Measurements from ENCODE around the gene ALK. TPM values are rescaled to one million over a fixed set of nuclear protein-coding genes. Genes with fewer than 3 reads are reported as not detected.

The ALK gene
- total and polyA plus RNA-seq, 2 experiments from 2014 or later, result 0.35 TPM; not detected in 1

DNA sequence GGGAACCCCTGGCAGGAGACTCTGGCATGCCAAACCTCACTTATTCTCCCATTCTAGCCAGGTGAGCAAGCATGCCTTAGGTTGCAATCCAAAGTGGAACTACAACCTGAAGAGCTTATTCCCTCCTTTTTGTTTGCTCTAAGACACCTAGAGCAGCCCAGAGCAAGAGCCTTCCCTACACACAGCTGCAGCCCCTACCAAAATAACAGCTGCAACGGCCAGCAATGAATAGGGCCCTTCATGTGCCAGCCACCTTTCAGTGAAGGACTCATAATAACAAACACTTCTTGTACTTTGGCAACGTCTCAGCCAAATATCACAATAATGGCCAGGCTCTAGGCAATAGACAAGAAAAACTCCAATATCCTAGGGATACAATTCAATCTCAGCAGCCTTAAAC, 178.7 kb downstream of the ALK start:
- Histone ChIP-seq H3F3A (replicated peaks; ENCODE audit: low read depth) (no peaks in the 10 kb centered on the region), H3K4me3 (no peak overlapping the region), H3K27me3 (ENCODE audit: insufficient read depth) (no peaks in the 10 kb centered on the region), H4K20me1 (replicated peaks; ENCODE audit: insufficient read depth) (no peaks in the 10 kb centered on the region), H3K36me3 (ENCODE audit: insufficient read depth) (no peaks in the 10 kb centered on the region), H3K79me2 (replicated peaks; ENCODE audit: insufficient read depth) (no peaks in the 10 kb centered on the region), H3K4me1 (ENCODE audit: insufficient read depth) (no peaks in the 10 kb centered on the region), H3K27ac (ENCODE audit: low read depth) (no peak overlapping the region), H2AFZ (no peak overlapping the region), H3K4me2 (no peak overlapping the region), H3K9me2 (ENCODE audit: insufficient read depth) (peaks cover 2% of the 10 kb centered on the region)
- Mint-ChIP-seq H3K4me3 (no peak overlapping the region), H3K27me3 (ENCODE audit: insufficient read depth, low read depth, poor library complexity) (peaks cover 1% of the 10 kb centered on the region), H3K4me1 (no peaks in the 10 kb centered on the region), H3K27ac (no peak overlapping the region), H3K36me3 (ENCODE audit: low read depth) (no peaks in the 10 kb centered on the region), H3K9me3 (no peaks in the 10 kb centered on the region)
- no peak for TF ChIP-seq CREB1 (CRISPR knock-in tag; IDR thresholded peaks at IDR 0.05; ENCODE audit: low read depth)
- no peak for TF ChIP-seq NANOG (IDR thresholded peaks at IDR 0.05; ENCODE audit: borderline replicate concordance)
- no peak for TF ChIP-seq JUNB (IDR thresholded peaks at IDR 0.05; ENCODE audit: unreplicated experiment)
- TF ChIP-seq EZH2phosphoT487 (IDR thresholded peaks at IDR 0.05; ENCODE audit: unreplicated experiment), result no peak
- TF ChIP-seq, protein P1, sequence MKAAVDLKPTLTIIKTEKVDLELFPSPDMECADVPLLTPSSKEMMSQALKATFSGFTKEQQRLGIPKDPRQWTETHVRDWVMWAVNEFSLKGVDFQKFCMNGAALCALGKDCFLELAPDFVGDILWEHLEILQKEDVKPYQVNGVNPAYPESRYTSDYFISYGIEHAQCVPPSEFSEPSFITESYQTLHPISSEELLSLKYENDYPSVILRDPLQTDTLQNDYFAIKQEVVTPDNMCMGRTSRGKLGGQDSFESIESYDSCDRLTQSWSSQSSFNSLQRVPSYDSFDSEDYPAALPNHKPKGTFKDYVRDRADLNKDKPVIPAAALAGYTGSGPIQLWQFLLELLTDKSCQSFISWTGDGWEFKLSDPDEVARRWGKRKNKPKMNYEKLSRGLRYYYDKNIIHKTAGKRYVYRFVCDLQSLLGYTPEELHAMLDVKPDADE (IDR thresholded peaks at IDR 0.05), result no peak
- TF ChIP-seq STAT1 (IDR thresholded peaks at IDR 0.05; ENCODE audit: unreplicated experiment), result no peak
- TF ChIP-seq, protein P2, sequence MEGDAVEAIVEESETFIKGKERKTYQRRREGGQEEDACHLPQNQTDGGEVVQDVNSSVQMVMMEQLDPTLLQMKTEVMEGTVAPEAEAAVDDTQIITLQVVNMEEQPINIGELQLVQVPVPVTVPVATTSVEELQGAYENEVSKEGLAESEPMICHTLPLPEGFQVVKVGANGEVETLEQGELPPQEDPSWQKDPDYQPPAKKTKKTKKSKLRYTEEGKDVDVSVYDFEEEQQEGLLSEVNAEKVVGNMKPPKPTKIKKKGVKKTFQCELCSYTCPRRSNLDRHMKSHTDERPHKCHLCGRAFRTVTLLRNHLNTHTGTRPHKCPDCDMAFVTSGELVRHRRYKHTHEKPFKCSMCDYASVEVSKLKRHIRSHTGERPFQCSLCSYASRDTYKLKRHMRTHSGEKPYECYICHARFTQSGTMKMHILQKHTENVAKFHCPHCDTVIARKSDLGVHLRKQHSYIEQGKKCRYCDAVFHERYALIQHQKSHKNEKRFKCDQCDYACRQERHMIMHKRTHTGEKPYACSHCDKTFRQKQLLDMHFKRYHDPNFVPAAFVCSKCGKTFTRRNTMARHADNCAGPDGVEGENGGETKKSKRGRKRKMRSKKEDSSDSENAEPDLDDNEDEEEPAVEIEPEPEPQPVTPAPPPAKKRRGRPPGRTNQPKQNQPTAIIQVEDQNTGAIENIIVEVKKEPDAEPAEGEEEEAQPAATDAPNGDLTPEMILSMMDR (conservative IDR thresholded peaks at IDR 0.05; ENCODE audit: low read depth in 2 of 2), result no peak
- no peak for TF ChIP-seq POLR2AphosphoS5 (IDR thresholded peaks at IDR 0.05; ENCODE audit: low read depth)
- TF ChIP-seq ZNF114 (CRISPR knock-in tag; IDR thresholded peaks at IDR 0.05), result no peak
- no peak for TF ChIP-seq ZNF331 (CRISPR knock-in tag; IDR thresholded peaks at IDR 0.05; ENCODE audit: low read depth)
- TF ChIP-seq, protein P3, sequence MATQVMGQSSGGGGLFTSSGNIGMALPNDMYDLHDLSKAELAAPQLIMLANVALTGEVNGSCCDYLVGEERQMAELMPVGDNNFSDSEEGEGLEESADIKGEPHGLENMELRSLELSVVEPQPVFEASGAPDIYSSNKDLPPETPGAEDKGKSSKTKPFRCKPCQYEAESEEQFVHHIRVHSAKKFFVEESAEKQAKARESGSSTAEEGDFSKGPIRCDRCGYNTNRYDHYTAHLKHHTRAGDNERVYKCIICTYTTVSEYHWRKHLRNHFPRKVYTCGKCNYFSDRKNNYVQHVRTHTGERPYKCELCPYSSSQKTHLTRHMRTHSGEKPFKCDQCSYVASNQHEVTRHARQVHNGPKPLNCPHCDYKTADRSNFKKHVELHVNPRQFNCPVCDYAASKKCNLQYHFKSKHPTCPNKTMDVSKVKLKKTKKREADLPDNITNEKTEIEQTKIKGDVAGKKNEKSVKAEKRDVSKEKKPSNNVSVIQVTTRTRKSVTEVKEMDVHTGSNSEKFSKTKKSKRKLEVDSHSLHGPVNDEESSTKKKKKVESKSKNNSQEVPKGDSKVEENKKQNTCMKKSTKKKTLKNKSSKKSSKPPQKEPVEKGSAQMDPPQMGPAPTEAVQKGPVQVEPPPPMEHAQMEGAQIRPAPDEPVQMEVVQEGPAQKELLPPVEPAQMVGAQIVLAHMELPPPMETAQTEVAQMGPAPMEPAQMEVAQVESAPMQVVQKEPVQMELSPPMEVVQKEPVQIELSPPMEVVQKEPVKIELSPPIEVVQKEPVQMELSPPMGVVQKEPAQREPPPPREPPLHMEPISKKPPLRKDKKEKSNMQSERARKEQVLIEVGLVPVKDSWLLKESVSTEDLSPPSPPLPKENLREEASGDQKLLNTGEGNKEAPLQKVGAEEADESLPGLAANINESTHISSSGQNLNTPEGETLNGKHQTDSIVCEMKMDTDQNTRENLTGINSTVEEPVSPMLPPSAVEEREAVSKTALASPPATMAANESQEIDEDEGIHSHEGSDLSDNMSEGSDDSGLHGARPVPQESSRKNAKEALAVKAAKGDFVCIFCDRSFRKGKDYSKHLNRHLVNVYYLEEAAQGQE (IDR thresholded peaks at IDR 0.05; ENCODE audit: unreplicated experiment), result no peak
- TF ChIP-seq, protein P4, sequence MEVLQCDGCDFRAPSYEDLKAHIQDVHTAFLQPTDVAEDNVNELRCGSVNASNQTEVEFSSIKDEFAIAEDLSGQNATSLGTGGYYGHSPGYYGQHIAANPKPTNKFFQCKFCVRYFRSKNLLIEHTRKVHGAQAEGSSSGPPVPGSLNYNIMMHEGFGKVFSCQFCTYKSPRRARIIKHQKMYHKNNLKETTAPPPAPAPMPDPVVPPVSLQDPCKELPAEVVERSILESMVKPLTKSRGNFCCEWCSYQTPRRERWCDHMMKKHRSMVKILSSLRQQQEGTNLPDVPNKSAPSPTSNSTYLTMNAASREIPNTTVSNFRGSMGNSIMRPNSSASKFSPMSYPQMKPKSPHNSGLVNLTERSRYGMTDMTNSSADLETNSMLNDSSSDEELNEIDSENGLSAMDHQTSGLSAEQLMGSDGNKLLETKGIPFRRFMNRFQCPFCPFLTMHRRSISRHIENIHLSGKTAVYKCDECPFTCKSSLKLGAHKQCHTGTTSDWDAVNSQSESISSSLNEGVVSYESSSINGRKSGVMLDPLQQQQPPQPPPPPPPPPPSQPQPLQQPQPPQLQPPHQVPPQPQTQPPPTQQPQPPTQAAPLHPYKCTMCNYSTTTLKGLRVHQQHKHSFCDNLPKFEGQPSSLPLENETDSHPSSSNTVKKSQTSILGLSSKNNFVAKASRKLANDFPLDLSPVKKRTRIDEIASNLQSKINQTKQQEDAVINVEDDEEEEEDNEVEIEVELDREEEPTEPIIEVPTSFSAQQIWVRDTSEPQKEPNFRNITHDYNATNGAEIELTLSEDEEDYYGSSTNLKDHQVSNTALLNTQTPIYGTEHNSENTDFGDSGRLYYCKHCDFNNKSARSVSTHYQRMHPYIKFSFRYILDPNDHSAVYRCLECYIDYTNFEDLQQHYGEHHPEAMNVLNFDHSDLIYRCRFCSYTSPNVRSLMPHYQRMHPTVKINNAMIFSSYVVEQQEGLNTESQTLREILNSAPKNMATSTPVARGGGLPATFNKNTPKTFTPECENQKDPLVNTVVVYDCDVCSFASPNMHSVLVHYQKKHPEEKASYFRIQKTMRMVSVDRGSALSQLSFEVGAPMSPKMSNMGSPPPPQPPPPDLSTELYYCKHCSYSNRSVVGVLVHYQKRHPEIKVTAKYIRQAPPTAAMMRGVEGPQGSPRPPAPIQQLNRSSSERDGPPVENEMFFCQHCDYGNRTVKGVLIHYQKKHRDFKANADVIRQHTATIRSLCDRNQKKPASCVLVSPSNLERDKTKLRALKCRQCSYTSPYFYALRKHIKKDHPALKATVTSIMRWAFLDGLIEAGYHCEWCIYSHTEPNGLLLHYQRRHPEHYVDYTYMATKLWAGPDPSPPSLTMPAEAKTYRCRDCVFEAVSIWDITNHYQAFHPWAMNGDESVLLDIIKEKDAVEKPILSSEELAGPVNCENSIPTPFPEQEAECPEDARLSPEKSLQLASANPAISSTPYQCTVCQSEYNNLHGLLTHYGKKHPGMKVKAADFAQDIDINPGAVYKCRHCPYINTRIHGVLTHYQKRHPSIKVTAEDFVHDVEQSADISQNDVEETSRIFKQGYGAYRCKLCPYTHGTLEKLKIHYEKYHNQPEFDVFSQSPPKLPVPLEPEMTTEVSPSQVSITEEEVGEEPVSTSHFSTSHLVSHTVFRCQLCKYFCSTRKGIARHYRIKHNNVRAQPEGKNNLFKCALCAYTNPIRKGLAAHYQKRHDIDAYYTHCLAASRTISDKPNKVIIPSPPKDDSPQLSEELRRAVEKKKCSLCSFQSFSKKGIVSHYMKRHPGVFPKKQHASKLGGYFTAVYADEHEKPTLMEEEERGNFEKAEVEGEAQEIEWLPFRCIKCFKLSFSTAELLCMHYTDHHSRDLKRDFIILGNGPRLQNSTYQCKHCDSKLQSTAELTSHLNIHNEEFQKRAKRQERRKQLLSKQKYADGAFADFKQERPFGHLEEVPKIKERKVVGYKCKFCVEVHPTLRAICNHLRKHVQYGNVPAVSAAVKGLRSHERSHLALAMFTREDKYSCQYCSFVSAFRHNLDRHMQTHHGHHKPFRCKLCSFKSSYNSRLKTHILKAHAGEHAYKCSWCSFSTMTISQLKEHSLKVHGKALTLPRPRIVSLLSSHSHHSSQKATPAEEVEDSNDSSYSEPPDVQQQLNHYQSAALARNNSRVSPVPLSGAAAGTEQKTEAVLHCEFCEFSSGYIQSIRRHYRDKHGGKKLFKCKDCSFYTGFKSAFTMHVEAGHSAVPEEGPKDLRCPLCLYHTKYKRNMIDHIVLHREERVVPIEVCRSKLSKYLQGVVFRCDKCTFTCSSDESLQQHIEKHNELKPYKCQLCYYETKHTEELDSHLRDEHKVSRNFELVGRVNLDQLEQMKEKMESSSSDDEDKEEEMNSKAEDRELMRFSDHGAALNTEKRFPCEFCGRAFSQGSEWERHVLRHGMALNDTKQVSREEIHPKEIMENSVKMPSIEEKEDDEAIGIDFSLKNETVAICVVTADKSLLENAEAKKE (CRISPR knock-in tag; IDR thresholded peaks at IDR 0.05), result no peak
- no peak for TF ChIP-seq EZH2 (IDR thresholded peaks at IDR 0.05; ENCODE audit: low read depth, unreplicated experiment)
- no peak for ATAC-seq
- no peak for DNase-seq (ENCODE audit: low spot score)
